Activated gamma-delta T cell treated with anti-CD3 and anti-CD28 coated beads, Interleukin-2, amount 50 U/mL, for 16 hours (primary cell): ENCODE measurements around the gene MRPS21.

Source experiments
- DNase-seq: peaks from one replicate; pipeline ENCODE4 v3.0.0-alpha.2; 2020; ENCODE audit warnings: low read depth

Gene MRPS21

DNA sequence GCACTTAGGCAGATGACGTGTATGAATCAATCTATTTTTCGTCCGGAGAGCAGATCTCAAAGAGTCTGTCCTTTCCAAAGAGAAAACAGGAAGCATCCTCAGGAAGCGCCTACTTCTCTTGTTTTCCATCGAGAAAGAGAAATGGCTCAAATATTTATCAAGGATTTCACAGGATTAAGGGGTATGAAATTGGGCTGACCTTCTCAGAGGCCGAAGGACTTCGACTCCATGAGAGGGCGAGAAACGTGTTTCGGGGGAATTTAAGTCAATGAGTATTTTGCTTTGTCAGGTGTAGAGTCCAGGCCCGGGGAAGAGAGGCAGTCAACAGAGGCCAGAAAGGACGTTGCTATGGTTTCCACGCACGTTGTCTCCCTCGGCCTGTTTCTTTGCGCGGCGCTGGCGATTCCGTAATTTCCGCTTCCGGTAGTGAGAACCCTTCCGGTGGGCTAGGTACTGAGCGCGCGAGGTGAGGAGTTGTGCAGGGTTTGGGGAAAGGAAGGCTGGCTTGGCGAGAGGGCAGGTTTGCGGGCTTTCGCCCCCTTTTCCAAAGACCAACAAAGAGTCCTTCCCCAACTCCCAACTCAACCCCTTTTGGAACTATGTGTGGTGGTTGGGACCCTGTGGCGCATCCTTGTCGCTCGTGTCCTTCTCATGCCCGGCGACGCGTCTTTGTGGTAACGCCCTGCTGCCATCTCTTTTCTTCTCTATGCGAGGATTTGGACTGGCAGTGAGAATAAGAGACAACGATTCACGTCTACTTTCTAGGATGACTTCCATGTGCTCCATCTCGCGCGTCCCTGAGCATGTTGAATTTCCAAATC lies at the start of gene MRPS21:
TSS of gene MRPS21 (plus strand) at position 429 of the 821 bp plus-strand sequence. CDS start 506 bp downstream, outside the sequence.
- peak; percentile 79 for DNase-seq

DNA sequence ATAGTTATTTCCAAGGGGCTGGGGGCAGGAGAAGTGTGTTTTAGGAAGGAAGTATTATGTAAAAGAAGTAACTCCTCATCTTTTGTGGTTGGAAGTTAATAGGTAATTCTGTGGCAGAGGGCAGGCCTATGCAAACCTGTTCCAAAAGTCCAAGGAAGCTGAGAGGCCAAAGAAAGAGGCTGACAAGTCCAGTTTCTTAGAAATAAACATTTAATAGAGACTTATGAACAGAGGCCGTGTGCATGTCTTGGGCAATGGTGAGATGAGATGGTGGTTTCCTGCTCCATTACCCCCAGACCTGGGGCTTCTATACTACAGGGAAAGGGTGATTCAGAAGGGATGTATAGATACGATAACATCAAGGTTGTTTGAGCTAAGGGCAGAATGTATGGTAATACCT lies 43.7 kb upstream of the MRPS21 start:
- DNase-seq, result no peak

DNA sequence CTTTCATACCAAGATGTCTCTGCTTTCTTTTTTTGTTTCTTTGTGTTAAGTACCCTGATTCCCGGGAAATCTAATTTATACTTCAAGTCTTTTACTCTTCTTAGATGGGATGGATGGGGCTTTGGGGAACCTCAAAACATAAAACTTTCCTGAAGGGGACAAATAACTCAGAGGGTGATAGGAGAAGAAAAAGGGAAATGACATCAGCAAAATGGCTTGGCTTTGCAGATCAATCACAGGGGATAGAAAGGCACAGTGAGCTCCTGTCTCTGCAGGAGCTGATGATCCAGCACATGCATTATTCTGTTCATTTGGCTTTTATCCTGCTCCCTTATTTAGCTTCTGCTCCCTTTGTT lies 37.5 kb upstream of the MRPS21 start:
- DNase-seq, result no peak

DNA sequence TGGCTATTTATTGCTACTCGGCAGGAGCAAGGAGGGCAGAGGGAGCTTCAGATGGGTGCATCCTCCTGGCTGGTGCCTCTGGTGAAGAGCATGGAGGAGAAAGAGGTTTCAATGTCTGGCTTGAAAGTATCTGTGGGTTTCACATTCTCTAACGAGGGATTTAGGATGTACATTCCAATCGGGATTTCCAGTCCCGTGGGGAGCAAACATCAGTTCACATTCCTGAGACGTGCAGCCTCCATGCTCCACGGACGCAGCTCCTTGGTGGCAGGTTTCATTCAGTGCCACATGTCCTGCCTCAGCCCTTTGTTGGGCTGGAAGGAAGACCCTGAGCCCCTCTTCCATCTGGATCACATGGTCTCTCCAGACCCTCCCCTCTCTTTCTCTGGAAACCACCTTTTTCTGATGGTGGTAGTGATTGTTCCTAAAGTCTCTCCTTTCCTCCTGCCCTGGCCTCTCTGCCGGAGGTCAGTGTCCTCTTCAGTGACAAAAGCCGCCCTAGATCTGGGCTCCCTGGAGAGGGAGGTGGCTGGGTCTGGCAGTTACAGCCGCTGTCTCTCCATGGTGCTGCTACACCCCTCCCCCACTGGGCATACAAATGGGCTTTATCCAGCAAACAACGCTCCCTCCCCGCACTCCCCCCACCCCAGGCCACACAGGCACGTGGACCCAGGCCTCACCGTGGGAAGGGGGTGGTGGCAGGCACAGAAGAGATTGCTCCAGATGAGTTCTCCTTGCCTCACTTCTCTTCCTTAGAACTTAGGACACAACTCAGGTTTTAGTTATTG lies 36.9 kb upstream of the MRPS21 start:
- DNase-seq, result no peak

DNA sequence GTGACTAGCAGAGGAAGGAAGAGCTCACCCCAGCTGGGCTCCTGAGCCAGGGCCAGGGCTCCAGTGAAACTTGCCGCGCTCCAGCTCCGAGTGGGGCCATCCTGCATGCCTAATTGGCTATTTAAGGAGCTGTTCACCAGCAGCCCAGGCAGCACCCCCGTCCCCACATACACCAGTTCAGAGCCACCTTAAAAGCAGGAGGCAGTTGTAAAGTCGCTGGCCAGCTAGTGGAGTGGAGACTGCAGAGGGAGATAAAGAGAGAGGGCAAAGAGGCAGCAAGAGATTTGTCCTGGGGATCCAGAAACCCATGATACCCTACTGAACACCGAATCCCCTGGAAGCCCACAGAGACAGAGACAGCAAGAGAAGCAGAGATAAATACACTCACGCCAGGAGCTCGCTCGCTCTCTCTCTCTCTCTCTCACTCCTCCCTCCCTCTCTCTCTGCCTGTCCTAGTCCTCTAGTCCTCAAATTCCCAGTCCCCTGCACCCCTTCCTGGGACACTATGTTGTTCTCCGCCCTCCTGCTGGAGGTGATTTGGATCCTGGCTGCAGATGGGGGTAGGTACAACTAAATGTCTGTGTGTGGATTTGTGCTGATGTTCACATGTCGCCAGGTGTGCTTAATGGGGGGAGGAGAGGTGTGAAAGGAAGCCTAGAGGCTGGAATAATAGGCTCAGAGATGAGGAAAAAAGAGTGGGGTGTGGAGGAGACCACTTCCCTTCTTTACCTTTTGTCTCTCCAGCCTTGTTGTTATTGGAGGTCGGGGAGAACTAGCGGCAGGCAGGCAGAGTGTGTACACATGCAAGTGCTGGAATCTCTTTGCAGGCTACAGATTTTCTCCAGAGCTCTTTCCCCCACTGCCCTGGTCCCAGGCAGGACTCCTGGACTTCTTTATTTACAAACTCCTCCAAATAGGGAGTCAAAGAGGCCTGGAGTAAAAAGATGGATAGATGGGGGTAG lies 35.8 kb upstream of the MRPS21 start, which contains the start of gene CA14:
TSS of gene CA14 (plus strand) at position 151 of the 962 bp plus-strand sequence. CDS start at position 506, 355 bp downstream.
- no peak for DNase-seq

DNA sequence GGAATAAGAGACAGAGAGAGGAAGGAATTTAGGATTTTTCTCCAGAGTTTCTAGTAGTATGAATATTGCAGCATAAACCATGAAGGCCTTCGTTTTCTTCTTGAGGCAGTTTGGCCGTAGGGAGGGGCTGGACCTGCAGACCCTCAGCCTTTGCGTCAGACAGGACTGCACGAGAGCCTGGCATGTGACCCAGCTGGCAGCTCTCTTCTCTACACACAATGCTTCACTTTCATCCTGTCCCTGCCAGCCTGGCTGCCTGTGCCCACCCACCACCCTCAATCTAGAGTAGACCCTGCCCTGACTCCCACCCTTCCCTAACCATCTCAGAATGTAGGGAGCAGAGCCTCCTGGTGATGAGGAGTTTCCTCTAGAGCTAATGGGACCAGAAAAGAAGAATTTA lies 34.4 kb upstream of the MRPS21 start:
- no peak for DNase-seq

DNA sequence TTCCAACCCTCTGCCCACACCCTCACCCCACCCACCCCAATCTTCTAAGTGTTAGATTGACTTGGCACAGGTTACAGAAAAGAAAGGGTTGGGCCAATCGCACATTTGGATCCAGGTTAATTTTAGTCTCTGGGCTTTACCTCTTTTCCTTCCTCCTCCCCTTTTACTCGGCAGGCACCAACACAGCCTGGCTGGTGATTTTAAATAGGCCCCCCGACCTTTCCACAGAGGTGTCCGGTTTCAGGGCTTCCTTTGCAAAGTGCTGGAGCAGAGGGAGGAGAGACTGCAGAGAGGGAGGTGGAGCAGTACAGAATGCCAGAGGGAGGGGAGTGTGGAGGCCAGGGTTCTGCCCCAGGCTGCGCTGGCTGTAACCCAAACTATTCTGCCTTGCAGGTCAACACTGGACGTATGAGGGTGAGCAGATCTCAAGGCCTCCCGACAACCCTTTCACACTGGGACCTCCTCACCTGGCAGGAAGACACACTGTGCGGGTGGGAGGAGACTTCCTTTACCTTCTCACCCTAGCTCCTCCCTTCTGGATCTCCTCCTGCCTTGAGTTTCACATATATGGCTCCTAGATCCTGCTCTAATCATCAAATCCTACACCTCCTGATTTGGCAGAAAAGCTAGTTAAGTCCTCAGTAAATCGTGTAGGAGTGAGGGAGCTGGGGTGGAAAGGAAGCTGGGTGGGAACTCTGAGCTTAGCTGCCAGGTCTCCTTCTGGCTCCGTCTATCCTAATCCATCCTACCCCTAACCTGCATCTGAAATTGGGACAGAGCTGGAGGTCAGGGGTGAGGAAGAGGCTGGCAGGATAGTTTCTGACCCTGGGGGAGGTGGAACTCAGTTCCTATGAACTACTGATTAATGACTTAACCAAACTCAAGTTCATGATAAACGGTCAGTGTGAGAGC lies 33.6 kb upstream of the MRPS21 start:
- no peak for DNase-seq

DNA sequence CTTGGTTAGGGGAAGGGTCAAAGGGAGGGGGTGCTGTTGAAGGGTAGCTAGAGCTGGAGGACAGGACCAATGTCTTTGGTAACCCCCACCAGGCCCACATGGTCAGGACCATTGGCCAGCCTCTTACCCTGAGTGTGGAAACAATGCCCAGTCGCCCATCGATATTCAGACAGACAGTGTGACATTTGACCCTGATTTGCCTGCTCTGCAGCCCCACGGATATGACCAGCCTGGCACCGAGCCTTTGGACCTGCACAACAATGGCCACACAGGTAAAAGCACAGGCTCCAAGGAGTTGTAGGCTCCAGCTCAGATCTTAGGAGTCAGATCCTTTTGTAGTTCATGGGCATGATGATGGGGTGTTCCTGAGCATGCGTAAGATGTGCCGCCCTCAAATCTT lies 32.3 kb upstream of the MRPS21 start:
- no peak for DNase-seq

DNA sequence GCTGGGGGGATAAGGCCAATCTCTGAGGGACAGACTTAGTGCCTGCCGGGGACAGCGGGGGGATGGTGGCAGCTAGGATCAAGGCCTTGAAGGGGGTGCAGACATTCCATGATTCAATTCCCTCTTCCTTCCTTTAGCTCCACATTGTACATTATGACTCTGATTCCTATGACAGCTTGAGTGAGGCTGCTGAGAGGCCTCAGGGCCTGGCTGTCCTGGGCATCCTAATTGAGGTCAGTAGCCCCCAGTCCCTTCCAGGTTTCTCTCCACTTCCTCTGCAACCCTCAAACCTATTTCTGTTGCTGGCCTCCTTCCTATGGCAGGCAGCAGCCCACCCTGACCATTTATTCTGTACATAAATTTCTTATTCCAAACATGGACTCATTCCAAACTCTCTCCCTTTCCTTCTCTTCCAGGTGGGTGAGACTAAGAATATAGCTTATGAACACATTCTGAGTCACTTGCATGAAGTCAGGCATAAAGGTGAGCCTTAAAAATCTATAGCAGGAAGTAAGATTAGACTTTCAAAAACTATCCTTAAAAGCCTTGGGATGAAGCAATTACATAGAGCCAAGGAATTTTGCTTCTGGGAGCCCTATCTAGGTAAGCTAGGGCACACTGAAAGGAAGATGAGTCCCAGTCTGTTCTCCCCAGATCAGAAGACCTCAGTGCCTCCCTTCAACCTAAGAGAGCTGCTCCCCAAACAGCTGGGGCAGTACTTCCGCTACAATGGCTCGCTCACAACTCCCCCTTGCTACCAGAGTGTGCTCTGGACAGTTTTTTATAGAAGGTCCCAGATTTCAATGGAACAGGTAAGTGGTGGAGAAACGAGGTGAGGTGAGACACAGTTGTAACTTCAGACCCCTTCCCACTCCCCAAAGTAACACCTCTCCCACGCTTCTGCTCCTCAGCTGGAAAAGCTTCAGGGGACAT lies 31.0 kb upstream of the MRPS21 start:
- no peak for DNase-seq

DNA sequence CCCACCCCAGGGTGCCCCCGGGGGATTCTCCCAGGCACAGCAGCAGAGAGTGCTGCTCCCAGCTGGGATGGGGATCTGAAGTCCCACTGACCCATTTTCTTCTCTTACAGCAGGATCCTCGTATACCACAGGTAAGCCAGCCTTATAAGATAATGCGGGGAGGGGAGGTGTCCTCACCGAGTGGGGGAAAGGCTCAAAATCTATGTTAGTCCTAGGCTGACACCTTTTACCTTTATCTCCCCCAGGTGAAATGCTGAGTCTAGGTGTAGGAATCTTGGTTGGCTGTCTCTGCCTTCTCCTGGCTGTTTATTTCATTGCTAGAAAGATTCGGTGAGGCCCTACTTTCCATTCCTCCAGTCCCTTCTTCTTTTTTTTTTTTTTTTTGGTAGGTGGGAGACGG lies 30.1 kb upstream of the MRPS21 start:
- no peak for DNase-seq

DNA sequence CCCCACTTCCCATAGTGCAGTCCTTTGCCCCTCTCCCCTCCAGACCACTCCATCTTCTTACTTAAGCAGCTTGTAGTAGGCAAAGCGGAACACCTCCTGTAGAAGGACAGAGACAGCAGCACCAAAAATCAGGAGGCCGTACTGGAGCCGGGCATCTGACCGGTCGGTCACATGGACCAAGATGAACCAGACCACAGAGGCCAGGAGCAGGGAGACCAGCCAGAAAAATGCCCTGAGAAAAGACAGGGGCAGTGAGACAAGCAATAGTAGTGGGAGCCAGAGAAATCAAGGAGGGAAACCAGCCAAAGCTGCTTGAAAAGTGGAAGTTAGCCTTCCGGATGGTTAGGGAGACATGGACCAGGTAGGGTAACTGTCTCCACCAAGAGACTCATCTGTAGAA lies 25.8 kb upstream of the MRPS21 start:
- no peak for DNase-seq

DNA sequence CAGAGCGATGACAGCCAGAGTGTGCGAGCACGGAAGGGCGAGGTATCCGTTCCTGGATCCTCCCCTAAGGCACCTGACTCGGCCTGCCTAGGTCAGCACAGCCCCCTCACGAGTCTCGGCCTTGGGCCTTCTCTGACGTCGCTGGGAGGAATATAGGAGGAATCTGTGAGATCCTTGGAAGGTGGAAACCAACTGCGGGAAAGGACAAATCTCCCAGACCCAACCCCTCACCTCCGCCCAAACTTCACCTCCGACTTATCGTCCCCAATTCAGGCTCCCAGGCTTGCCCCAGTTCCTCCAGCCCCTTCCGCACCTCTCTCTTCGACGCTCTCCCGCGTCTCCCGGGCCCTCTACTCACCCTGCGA lies 25.3 kb upstream of the MRPS21 start:
- DNase-seq, result no peak

DNA sequence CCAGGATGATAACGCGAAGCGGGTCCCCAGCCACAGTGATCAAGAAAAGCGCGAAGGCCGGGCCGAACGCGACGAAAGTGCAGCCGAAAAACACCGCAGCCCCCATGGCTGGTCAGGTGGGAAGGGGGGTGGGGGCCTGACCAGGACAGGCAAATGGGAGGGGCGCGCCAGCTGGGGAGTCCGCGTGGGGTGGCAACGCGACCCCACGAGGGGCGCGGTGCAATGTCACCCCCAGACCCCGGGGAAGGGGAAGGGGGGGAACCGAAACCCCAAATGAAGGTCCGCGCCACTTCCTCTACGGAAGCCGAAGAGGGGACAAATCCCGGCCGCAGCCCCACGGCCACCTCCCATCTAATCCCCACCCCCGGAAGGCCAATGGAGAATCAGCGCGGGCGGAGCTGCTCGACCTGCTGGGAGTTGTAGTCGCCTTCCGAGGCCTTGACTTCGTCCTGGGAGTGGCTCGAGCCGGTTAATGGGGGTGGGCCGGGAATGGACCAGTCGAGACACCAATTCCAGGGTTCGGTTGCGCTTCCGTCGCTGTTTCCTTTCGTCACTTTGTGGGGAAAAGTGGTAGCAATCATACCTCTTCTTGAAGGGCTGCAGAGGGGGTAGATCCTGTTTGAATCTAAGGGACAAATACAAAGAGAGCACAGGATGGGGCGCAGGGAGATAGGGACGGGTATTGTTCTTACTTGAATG lies 24.8 kb upstream of the MRPS21 start, which contains the start of gene APH1A:
TSS of gene APH1A (minus strand) at position 312 of the 699 bp plus-strand sequence. CDS start at position 106, 206 bp downstream.
- peak; percentile 88 for DNase-seq

DNA sequence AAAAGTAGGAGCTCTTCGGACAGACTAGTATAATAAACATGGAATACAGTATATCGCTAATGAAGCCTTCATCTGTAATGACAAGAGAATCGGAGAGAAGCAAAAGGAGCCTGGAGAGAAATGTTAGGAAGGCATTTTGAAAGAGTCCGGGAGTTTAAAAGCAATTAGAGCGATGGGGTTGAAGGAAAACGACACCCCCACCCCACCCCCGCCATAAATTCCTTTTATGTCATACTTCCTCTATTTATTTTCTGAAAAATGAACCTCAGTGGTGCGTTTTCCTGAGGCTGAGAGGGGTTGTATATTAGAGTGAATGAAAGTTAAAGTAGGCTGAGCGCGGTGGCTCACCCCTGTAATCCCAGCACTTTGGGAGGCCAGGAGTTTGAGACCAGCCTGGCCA lies 24.2 kb upstream of the MRPS21 start:
- DNase-seq, result no peak

DNA sequence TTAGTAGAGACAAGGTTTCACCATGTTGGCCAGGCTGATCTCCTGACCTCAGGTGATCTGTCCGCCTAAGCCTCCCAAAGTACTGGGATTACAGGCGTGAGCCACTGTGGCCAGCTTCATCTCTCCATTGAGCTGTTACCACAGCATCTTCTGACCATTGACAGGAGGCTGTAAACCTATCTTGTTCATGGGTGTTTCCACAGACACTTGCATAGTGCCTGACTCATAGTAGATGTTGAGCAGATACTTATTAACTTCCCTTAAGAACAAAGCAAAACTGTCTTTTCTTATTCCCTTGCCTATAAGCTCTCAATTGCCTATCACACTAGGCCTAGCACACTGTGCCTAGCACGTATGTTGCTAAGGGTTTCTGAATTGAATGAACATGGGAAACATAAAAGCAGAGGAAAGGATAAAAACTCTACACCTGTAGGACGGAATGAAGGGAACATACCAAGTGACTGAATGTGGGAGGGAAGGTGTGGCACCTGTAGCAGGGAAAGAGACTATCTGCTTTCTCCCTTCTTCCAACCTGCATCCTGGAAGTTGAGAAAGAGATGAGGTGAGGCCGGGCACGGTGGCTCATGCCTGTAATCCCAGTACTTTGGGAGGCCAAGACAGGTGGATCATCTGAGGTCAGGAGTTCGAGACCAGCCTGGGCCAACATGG lies 22.2 kb upstream of the MRPS21 start:
- no peak for DNase-seq

DNA sequence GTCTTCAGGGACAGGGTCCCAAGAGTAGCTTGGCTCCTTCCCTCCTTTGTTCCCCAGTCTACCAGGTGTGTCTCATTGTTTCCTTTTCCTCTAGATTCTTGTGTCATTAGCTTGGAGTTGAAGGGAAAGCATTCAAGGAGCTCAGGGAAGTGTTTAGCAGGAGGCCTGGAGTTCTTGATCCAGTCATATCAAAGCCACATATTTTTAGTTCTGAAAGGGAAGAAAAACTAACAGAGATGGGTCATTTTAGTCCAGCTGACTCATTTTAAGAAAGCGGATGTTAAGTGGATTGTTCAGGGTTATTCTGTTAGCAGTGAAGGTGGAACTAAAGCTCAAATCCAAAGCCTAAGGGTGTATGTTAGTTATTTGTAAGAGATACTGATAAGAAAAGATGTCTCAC lies 20.4 kb upstream of the MRPS21 start:
- DNase-seq, result no peak

DNA sequence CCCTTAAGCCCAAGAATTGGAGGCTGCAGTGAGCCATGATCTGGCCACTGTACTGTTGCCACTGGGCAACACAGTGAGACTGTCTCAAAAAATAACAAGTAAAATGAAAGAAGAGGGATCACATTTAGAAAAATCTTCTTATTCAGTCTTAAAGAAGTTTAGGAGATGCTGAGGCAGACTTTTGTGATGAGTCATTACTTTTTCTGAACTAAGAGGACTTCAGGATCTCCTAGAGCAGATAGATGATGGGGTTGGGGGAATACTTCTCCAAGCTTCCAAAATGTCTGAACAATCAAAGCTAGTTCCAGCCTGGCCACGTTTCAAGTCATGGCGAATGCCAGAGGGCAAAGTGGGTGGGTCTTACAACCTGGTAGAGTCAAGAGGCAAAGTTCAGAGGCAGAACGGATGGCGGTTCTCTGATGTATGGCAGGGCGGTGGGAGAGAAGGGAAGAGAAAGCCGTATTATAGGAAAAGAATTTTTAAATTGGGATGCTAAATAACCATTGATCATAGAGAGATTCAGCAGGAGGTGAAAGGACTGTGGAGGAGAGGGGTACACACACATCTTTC lies 13.4 kb upstream of the MRPS21 start:
- DNase-seq, result no peak

DNA sequence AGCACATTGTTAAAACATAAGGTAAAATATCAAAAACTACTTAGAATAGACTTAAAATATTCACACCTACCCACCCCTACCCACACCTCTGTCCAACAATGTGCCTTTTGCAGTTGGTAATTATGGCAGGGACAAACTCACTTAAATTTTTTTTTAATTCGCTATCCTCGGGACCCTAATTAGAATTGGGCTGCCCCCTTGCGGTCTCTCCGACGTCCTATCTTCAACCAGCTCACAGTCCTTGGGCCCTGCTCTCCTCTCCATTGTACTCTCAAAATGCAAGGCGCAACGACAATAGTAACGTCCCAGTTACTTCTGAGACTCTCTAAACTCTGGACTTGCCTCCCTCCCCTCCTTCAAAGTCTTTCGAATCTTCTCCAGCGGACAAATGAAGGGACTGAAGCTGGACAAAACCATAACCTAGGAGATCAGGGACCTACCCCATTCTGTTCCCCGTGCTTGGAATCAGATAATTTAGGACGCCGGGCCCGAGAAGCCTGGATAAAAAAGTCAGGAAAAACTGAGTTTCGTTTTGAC lies 12.4 kb upstream of the MRPS21 start:
- peak; percentile 40 for DNase-seq
